ENCODE measurements around the gene ACAP3.

GRCh38 chr1:1318777-1319645, 11.3 kb upstream of the ACAP3 start:
- TF ChIP-seq POLR2AphosphoS5 (IDR thresholded peaks at IDR 0.05; ENCODE audit: low read depth, low read length) (no peak), POLR2A (IDR thresholded peaks at IDR 0.05; ENCODE audit: low read depth, low read length) (no peak), TAF1 (IDR thresholded peaks at IDR 0.05; ENCODE audit: low read depth, low read length) (no peak), POU2F2 (IDR thresholded peaks at IDR 0.05; ENCODE audit: low read depth, low read length) (no peak), SPI1 (IDR thresholded peaks at IDR 0.05; ENCODE audit: low read depth, low read length) (no peak), PAX5 (IDR thresholded peaks at IDR 0.05; ENCODE audit: insufficient read depth, low read length, severe bottlenecking) (no peak)
